Stimulated activated CD8-positive, alpha-beta memory T cell treated with anti-CD3 and anti-CD28 coated beads, Interleukin-15, amount 100 ng/mL, for 48 hours (primary cell): ENCODE measurements around the gene TARP.
"Not testable (repeated sequence)": the region's sequence is repeated elsewhere in the genome, so short reads cannot be mapped to it uniquely, and the experiment has no call there.

Source experiments
- DNase-seq, 2 donors: peaks; one replicate each; pipeline ENCODE4 v3.0.0-alpha.2; 2020; ENCODE audit warnings: low read depth in 2 of 2

Gene TARP

DNA sequence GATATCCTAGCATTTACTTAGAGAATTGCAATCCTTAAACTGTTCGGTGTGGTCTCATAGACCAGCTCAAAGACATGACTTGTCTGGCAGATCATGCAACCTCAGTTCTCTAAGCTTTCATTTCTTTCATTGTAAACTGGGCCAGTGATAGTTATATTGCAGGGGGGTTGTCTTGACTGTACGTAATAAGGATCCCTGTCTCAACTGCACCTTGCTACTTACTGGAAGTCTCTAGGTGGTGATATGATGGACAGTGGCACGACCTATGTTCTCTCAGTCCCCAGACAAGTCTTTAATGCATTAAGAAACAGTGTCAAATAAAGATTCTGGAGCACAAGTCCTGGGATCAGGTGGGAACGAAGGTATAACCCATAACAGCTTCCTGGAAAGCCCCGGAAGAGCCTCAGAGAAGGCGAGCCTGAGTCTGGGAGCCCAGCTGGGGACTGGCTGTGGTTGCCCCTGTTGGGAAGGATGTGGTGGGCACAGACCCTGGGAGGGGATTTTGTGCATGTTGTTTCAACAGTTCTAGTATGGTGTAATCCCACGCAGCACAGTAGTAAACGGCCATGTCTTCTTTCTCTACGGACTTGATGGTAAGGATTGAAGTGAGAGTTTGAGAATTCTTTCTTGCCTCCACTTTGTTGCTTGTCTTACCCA, 26.0 kb upstream of the TARP start:
- DNase-seq: no peak

DNA sequence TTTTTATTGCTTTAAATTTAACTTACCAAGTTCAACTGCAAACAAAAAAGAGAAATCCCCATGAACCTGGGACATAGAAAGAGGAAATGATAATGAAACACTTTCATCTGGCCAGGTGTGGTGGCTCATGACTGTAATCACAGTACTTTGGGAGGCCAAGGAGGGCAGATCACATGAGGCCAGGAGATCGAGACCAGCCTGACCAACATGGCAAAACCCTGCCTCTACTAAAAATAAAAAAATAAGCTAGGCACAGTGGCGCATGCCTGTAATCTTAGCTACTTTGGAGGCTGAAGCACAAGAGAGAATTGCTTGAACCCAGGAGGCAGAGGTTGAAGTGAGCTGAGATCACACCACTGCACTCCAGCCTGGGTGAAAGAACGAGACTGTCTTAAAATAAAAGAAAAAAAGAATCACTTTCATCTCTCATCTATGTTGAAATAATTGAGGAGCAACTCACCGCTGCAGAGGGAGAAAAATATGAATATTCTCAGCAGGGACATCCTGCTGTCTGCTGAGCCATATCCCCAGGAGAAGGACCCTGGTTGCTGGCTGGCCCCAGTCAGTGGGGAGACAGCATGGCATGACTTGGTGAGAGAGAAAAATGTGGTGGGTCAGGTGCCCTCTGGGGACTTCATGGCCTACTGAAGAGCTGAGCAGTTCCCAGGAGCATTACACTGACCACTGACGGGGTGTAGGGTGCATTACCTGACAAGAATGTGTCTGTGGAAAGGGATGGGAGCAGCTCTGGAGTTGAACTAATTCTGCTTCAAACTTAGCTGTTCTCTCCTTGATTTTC, 22.8 kb upstream of the TARP start:
- DNase-seq: no peak

DNA sequence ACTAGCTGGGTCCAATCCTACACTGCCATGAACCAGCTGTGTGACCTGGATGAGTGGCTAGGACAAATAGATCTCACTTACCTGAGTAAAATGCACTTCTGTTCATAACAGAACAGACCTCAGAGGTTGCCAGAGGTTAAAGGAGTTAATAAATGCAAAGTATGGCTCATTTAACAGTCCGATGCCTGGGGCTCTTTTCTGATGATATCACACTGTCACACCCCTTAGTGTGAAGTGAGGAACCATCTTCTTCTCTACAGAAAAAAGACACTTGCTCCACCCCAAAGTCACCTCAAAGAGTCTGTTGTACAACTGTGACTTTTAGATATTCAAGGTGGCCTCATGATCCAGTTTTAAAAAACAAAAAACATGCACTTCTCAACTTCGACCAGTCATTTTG, 21.5 kb upstream of the TARP start:
- DNase-seq: no peak

DNA sequence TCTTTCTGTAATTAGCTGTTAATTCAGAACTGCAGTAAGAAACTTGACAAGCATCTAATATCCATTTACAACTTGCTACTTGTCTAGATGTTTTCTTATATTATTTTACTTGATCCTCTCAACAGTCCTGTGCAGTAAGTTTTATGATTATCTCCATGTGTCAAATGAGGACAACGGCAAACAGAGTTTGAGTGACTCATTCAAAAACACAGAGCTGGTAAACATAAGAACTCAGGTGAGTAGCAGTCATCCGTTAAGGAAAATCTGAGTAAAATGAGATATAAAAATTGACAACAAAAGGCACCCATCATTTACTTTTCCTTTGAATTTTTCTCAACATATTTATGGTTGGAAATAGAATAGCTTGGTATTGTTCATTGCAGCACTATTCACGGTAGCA, 19.0 kb upstream of the TARP start:
- DNase-seq: no peak

DNA sequence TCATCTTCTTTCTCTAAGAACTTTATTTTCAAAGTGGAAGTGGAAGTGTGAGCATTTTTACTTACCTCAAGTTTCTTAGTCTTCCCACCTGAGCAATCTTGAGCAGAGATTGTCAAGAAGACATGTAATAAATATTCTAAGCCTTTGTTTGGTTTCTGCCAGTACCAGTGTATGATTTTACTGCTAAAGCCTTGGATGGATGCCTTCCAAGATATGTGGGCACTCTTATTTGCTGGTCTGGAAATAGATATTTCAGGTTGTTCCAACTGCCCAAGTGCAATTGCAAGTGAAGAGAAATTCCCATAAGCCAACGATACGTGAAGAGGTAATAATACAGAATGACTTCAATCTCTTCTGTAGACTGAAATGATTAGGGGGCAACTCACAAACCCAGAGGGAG, 18.2 kb upstream of the TARP start:
- DNase-seq: no peak

DNA sequence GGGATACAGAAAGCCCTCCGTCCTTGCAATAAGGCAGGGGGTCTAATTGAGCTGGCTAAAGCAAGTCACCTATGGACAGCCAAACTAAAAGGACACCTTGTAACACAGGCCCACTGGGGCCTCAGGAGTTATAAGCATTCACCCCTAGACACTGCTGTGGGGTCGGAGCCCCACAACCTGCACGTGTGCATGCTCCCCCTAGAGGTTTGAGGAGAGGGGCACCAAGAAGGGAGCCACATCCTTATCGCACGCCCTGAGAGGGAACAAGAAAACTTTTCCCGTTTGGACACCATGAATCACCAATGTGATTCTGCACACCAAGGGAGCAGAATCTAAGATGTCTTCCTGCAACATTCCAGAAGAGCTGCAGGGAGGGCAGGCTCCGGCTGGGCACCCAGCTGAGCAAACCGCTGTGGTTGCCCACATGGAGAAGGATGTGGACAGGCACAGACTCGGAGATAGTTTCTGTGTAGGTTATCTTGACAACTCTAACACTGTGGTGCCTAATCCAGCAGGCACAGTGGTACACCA, 17.7 kb upstream of the TARP start:
- no peak for DNase-seq

DNA sequence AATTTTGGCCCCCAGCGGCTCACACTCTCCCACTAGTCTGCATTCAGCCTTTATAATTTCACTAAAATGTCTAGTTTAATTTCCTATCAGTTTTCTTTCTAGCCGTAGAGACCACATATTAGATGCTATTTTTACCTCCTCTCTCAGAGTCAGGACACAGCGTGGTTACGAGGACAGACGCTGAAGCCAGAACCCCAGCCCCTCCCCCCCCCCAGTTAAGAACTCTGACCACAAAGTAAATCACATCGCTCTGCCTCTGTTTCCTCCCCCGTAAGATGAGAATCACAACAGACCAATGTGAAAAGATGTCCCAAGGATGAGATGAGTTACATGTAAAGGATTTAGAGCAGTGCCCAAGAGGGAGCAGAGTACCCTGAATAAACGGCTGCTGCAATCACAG, 11.1 kb upstream of the TARP start:
- no peak for DNase-seq

DNA sequence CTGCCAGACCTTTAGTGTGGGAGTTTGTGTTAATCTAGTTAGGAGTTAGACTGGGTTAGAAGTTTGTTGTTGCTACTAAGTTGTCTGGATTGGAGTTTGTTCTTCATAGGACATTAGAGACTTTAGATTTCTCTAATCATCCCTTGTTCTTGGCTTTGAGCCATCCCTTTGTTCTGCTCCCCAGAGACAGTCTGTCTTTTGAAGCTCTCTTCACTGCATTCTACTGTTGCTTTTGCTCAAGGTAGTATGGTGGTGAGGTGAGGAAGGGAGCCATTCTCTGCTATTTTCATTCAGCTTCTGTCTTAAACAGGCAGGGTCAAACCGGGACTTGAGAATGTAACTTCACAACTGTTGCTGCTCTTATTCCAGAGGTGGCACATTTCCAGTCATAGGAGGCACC, 10.4 kb upstream of the TARP start:
- no peak for DNase-seq

DNA sequence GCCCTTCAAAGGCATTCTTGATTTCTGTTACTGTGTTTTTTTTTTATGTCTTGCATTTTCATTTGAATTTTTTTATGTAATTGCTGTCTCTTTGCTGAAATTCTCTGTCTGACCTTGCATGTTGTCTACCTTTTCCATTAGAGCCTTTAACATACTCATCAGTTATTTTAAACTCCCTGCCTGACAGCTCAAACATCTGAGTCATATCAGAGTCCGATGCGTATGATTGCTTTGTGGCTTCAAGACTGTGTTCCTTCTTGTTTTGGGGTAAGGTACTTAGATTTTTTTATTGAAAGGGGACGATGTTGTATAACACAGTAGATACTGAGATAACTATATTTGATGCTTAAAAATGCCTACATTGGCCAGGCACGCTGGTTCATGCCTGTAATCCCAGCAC, 9.7 kb upstream of the TARP start:
- no peak for DNase-seq

DNA sequence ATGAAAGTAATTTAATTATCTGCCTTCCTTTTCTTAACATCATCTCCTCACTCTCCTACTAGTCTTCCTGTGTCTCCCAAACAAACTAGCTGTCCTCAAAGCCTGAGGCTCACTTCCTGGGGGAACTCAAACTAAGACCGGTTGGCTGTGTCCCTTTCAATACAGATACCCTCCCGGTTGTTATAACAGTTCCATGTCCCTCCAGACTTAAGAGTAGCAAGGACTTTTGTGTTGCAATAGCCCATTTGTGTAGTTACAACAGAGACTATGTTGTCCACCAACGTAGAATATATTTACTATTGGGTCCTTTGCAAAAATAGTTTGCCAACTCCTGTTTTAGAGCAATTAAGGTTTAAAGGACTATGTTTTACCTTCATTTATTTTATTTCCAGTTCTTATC, 8.6 kb upstream of the TARP start:
- no peak for DNase-seq

DNA sequence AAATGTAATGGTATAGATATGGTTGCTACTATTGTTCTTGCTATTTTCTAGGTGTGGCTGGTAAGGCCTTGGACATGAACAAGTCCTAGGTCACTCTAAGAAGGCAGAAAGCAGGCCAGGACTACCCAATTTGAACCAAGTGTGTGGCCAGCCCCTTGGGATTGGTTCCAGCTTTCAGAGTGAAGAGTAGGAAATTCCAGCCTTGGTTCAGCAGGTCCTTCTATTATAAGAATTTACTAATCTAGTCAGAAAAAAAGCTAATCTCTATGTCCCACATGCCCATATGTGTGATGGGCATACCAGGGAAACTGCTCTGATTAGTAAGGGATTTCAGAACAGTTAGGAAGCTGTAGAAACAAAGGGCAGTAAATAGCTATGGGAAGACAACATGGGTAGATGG, 7.8 kb upstream of the TARP start:
- DNase-seq: no peak

DNA sequence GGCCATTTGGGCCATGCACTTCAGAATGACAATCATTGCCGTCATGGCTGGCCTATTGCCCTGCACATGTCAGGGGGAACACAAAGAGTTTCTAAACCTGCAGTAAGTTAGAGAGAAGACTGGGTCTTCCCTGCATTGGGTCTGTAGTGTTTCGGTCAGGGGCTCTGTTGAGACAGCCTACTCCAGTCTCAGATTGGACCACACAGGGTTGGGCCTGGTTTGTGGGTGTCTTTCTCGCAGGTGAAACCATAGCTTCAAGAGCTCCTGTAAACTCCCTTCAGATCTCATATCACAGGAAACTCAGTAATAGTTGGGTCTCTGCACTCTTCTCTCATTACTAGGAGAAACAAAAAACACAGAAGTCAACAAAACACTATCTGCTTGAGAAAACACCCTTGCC, 7.3 kb upstream of the TARP start:
- DNase-seq: no peak

DNA sequence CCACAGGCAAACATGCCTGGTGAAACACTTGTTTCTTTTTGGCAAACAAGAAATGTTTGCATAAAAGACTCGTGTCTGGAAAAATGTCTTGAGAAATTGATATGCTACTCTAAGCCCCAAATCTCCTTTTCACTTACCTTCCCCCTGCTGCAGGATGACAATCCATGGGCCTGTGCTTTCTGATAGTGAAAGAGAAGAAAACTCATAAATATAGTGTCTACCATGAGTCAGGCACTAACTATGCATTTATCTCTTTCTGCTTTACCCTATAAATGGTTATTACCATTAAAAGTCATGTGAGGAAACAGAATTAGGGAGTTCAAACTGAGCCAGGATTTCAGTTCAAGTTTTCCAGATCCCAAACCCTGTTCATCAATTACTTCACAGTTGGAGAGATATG, 6.6 kb upstream of the TARP start:
- DNase-seq: no peak

DNA sequence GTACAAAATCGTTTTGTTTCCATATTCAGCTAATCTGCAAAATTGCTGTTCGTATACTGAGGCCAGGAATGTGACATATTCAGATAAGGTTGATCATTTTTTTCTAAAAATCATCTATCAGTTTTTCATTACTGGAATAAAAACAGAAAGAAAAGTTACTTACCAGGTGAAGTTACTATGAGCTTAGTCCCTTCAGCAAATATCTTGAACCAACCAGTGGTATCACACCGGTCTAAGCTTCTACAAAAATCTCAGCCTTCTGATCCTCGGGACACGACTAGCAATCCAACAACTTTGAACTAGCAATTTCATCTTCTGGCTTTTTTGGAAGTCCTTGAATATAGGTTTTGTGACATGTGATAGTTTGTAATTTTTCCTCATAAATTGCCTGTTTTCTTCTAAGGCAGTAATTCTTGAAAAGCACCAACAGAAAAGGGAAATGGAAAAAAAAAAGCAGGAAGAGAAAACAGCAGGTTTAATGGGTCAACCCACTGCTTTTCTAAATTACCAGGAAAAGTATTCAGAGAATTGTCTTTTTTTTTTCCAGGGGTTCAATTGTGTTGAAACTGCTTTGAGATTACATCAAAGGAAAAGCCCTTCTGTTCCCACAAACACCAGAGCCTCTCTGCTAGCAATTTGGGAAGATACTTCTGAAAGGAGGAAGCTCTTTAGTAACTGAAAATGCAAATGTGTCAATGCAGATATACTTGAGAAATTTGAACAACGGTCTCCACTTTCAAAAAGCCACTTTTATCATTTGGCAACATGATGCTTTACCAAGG, 2.9 kb upstream of the TARP start:
- no peak for DNase-seq

DNA sequence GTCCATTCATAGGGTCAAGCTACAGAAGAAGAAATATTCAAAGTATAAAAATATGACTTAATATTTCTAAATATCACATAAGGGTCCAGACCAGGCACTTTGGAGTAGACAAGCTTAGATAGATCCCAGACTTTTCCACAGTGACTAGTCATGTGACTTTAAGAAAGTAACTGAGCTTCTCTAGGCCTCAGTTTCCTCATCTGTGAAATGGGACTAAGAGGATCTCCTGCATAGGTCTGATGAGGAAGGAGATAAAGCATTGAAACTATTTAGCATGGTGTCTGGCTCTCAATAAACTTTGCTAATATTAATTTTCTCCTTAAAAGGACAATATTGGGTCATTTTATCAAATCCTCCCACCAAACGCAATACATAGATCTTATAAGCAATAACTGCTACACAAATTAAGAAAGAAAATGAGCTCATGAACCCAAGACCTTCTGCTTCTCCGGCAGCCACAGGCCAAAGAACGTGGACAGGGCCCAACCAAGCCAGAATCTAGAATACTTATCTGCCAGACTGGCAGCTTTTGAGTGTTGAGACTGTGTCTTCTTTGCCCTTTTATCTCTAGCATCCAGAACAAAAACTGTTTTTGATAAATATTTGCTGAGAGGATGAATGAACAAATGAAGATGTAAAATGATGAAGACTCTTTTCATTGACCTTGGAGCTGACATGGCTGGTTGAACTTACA, 1.6 kb upstream of the TARP start:
- no peak for DNase-seq

DNA sequence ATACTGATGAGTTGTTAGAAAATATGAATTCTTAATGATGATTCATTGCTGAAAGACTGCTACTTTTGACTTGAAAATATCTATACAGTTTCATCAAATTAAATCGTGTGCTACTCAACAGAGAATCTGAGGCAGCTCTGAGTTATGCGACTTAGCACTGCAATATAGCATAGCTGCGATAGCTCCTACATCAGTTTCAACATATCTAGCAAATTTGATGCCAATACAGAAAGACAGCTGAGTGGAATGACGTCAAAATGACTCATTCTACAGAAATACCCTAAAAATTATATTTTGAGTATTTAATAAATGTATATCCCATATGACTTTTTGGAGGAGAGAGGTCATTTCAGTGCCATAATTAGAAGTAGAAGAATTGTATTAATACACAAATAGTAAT, 1.1 kb upstream of the TARP start:
- DNase-seq: no peak

DNA sequence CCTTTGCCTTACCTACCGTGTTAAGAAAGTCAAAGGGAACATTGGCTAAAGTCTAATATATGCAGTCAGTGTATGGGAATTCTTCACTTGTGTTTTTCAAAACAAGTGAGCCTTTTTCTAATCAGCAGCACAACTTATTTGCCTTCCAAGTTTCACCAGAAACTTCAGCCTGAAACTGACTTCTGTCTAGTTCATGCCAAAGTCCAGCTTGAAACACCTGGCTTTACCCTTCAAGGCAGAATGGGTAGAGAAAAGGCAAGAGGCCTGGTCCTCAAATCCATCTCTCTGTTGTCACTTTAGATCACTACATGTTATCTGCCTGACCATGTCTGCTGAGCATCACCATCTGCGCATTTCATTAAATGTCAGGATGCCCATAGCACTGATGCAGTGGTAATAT, 3.0 kb downstream of the TARP start:
- DNase-seq: not testable (repeated sequence)

DNA sequence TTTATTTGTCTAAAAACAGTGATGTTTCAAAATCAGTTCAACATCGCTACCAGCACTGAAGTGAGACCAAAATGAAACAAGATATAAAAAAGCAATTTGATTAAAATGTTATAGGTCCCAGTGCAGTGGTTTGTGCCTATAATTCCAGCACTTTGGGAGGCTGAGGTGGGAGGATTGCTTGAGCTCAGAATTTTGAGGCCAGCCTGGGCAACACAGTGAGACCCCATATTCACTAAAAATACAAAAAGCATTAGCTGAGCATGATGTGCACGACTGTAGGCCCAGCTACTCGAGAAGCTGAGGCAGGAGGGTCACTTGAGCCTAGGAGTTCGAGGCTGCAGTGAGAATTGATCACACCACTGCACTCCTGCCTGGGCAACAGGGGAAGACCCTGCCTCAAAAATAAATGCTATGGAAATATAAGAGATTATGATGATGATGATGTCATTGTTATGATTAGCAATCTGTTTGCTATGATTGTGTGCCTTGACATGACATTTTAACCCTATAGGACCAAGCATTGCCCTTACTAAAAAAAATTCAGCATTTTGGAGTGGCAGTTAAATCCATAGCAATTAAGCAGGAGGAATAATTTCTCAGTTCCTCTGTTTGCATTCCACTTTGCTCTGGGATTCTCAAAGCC, 3.6 kb downstream of the TARP start:
- not testable (repeated sequence) for DNase-seq

DNA sequence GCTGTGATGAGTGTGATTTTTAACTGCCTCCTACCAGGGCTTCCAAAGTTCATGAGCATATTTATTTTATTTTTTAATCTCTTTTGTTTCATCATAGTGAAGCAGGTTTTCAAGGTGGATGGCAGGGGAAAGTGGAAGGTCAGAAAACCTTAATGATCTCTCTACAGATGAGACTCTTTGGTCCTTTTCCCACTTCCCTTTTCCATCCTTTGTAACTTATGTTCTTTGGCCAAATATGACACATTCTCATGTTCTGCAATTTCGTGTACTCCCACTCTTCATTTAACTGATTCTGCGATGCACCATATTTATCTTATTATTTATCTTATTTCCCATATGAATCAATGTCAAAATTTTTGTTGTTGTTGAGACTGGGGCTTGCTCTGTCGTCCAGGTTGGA, 7.5 kb downstream of the TARP start:
- not testable (repeated sequence) for DNase-seq

DNA sequence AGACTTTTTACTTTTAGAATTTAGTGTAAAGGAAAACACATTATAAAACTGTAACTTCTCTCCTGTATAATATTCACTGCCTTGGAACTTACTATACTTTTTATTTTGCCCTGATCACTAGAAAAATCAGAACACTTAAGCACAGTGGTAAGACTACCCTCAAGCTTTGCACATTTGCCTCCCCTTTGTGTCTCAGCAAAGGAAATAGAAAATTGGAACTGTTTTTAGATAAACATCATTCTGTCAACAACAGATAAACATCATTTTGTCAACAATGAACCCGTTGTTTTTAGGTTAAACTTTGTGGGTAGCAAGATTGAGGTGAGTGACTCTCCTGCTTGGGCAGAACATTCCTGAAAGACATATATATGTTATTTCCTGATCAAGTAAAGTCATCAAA, 8.8 kb downstream of the TARP start:
- DNase-seq: not testable (repeated sequence)

DNA sequence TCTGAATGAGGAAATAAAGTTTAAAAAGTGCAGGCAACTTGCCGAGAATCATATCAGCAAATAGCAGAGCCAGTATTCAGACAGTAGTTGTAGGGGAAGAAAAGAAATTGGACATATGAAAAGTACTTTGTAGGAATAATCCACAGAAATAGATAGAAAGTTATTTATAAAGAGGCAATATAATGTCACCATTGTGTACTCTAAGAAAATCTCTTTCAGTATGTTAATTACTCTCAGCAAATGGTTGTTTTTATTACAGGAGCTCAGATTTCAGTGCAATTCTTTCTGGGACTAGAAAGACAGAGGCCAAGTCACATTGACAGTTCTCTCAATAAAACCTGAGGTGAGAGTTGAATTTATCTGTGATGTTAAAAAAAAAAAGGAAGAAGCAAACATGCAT, 10.2 kb downstream of the TARP start:
- not testable (repeated sequence) for DNase-seq

DNA sequence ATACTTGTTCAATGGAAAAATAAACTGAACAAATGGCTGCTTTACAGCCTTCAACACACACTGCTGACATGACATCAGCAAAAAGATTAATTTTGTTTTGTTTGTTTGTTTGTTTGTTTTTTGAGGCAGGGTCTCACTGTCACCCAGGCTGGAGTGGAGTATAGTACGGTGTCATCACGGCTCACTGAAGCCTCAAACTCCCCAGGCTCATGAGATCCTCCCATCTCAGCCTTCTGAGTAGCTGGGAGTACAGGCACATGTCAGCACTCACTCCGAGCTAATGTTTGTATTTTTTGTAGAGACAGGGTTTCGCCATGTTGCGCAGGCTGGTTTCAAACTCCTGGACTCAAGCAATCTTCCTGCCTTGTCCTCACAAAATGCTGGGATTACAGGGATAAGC, 10.9 kb downstream of the TARP start:
- no peak for DNase-seq
